Measurements from ENCODE around the gene PITRM1.

Gene PITRM1

GRCh38 chr10:3097160-3097559 lies 75.4 kb downstream of the PITRM1 start:
- DNase-seq, result no peak

DNA sequence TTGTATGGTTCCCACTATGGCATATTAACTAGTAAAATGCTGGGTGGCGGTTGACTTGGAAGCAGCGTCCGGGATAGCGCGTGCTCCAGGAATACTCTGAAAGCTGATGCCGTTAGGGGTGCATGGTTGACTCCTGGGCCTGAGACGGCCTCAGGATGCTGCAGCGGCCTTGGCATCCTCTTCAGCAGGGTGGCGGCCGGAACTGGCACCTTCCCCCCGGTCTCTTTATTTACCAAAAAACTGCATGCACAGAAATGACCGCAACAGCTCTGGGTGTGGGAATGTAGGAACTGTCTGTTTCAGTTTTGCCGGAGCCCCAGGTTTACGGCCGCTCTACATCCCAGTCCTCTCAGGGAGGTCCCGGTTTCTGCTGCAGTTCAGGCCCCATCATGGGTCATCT lies 76.4 kb downstream of the PITRM1 start:
- DNase-seq, result no peak

GRCh38 chr10:3095373-3096139 lies 77.0 kb downstream of the PITRM1 start:
- peak; percentile 48 to 51 for DNase-seq

GRCh38 chr10:3094609-3095036 lies 78.0 kb downstream of the PITRM1 start:
- no peak for DNase-seq

DNA sequence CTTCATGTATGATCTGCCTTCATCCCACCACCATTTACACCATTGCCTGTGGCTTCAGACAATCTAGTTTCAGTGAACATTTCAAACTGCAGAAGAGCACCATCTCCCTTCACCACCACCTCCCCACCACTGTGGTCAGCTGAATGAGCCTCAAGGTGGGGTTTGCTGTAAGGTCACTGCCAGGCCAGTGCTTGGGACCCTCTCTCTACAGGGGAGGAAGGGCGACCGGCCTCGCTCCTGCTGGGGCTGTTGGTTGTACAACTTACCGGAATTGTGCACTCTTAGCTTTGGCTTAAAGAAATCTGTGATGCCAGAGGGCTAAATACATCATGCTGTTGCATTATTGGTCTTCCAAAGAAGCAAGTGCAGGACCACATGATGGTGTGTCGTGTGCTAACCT lies 78.6 kb downstream of the PITRM1 start:
- DNase-seq, result no peak

DNA sequence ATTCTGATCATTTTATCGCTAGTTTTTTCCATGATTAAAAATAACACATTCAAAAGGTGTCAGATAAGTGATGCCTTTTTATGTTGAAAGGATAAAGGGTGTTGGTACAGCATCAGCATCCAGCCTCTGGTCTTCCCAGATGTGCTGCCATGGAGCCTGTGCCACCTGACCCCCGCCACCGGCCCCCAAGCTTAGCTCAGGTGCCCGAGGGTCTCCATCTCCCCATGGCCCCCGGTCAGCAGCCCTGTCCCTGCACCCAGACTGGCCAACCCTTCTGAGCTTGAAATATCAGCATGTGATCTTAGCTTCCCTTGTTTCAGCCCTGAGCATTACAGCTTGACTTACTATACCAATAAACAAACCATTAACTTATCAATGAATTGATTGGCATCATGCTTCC lies 80.7 kb downstream of the PITRM1 start:
- DNase-seq, result no peak

- DNase-seq, result no peak
Observed at GRCh38 chr10:3090914-3091787, 81.4 kb downstream of the PITRM1 start.

GRCh38 chr10:3090388-3090787 lies 82.2 kb downstream of the PITRM1 start:
- DNase-seq, result no peak

Measured in CD4-positive, alpha-beta T cell treated with Interferon alpha-2 for 1 hour (primary cell).